ENCODE data around the gene TULP4.
"Not testable (repeated sequence)": the region's sequence is repeated elsewhere in the genome, so short reads cannot be mapped to it uniquely, and the experiment has no call there.

TULP4 gene

GRCh38 chr6:158468666-158469065 is 156.4 kb downstream of the TULP4 start:
- Histone ChIP-seq H2BK12ac (ENCODE audit: low read length in 2 of 2) (no peak overlapping the region), H2BK15ac (ENCODE audit: low read depth, poor library complexity, severe bottlenecking) (no peak overlapping the region), H3K23ac (ENCODE audit: low read length in 2 of 2) (no peak overlapping the region), H3K36me3 (ENCODE audit: control insufficient read depth in 1 of 2, insufficient read depth in 2 of 2, low read depth in 1 of 2, low read length in 2 of 2) (peaks cover 10 to 24% of the 10 kb centered on the region in 2 experiments), H3K4me3 (ENCODE audit: insufficient read depth in 1 of 2, low read depth in 1 of 2, low read length in 2 of 2) (no peak overlapping the region), H2BK5ac (ENCODE audit: low read depth, low read length, poor library complexity, severe bottlenecking) (no peak overlapping the region), H3K4me1 (ENCODE audit: control insufficient read depth, insufficient read depth, low read depth, low read length) (peaks cover 1% of the 10 kb centered on the region), H3K9ac (ENCODE audit: low read length) (no peak overlapping the region), H3K27me3 (ENCODE audit: control insufficient read depth in 1 of 2, insufficient read depth in 1 of 2, low read length in 2 of 2) (no peaks in the 10 kb centered on the region), H3K79me1 (replicated peaks; ENCODE audit: low read length, poor library complexity, severe bottlenecking) (peaks cover 6% of the 10 kb centered on the region), H2AFZ (ENCODE audit: low read depth, low read length) (no peak overlapping the region), H3K4me2 (ENCODE audit: low read length, poor library complexity, severe bottlenecking) (no peak overlapping the region), H3K9me3 (ENCODE audit: control insufficient read depth, low read length) (no peaks in the 10 kb centered on the region), H4K91ac (ENCODE audit: low read length) (no peak overlapping the region), H3K18ac (ENCODE audit: low read depth in 1 of 2, low read length in 2 of 2) (no peak overlapping the region), H2BK120ac (ENCODE audit: low read depth, low read length) (no peak overlapping the region), H4K8ac (ENCODE audit: low read length) (no peak overlapping the region), H3K4ac (ENCODE audit: low read depth in 1 of 2, low read length in 2 of 2) (no peak overlapping the region), H3K27ac (ENCODE audit: low read length, poor library complexity, severe bottlenecking) (no peak overlapping the region), H2AK5ac (ENCODE audit: low read length, severe bottlenecking) (no peak overlapping the region), H3K14ac (ENCODE audit: low read length in 2 of 2) (no peak overlapping the region)
- DNase-seq: no peak
- WGBS: 85% methylated on average over 6 of the region's 6 CpGs

GRCh38 chr6:158470023-158470422 is 157.8 kb downstream of the TULP4 start:
- 98% methylated on average over 13 of the region's 18 CpGs for WGBS
- H4K91ac ChIP-seq (ENCODE audit: low read length); H2AK5ac ChIP-seq (ENCODE audit: low read length, severe bottlenecking); DNase-seq; H3K9ac ChIP-seq (ENCODE audit: low read length); H3K4me2 ChIP-seq (ENCODE audit: low read length, poor library complexity, severe bottlenecking); H3K27ac ChIP-seq (ENCODE audit: low read length, poor library complexity, severe bottlenecking); H4K8ac ChIP-seq (ENCODE audit: low read length); H2BK5ac ChIP-seq (ENCODE audit: low read depth, low read length, poor library complexity, severe bottlenecking); H2BK120ac ChIP-seq (ENCODE audit: low read depth, low read length); H3K18ac ChIP-seq (ENCODE audit: low read depth in 1 of 2, low read length in 2 of 2); H3K9me3 ChIP-seq (ENCODE audit: control insufficient read depth, low read length); H3K79me1 ChIP-seq (replicated peaks; ENCODE audit: low read length, poor library complexity, severe bottlenecking); H2BK12ac ChIP-seq (ENCODE audit: low read length in 2 of 2); H3K23ac ChIP-seq (ENCODE audit: low read length in 2 of 2); H3K14ac ChIP-seq (ENCODE audit: low read length in 2 of 2); H3K4me3 ChIP-seq (ENCODE audit: insufficient read depth in 1 of 2, low read depth in 1 of 2, low read length in 2 of 2); H3K4ac ChIP-seq (ENCODE audit: low read depth in 1 of 2, low read length in 2 of 2); H3K4me1 ChIP-seq (ENCODE audit: control insufficient read depth, insufficient read depth, low read depth, low read length); H2BK15ac ChIP-seq (ENCODE audit: low read depth, poor library complexity, severe bottlenecking); H2AFZ ChIP-seq (ENCODE audit: low read depth, low read length); H3K27me3 ChIP-seq (ENCODE audit: control insufficient read depth in 1 of 2, insufficient read depth in 1 of 2, low read length in 2 of 2): not testable (repeated sequence)
- H3K36me3 ChIP-seq (ENCODE audit: control insufficient read depth in 1 of 2, insufficient read depth in 2 of 2, low read depth in 1 of 2, low read length in 2 of 2): peaks cover 6 to 18% of the 10 kb centered on the region in 2 experiments

- H3K4ac ChIP-seq (ENCODE audit: low read depth in 1 of 2, low read length in 2 of 2): no peak overlapping the region
- no peak overlapping the region for H2AK5ac ChIP-seq (ENCODE audit: low read length, severe bottlenecking)
- 97% methylated on average over 3 of the region's 3 CpGs for WGBS
- no peaks in the 10 kb centered on the region for H3K9me3 ChIP-seq (ENCODE audit: control insufficient read depth, low read length)
- H3K27me3 ChIP-seq (ENCODE audit: control insufficient read depth in 1 of 2, insufficient read depth in 1 of 2, low read length in 2 of 2): no peaks in the 10 kb centered on the region
- no peak overlapping the region for H2BK120ac ChIP-seq (ENCODE audit: low read depth, low read length)
- H2BK12ac ChIP-seq (ENCODE audit: low read length in 2 of 2): no peak overlapping the region
- no peak overlapping the region for H4K91ac ChIP-seq (ENCODE audit: low read length)
- H3K4me3 ChIP-seq (ENCODE audit: insufficient read depth in 1 of 2, low read depth in 1 of 2, low read length in 2 of 2): no peak overlapping the region
- no peak overlapping the region for H2BK15ac ChIP-seq (ENCODE audit: low read depth, poor library complexity, severe bottlenecking)
- no peak overlapping the region for H3K27ac ChIP-seq (ENCODE audit: low read length, poor library complexity, severe bottlenecking)
- H3K23ac ChIP-seq (ENCODE audit: low read length in 2 of 2): no peak overlapping the region
- H3K4me1 ChIP-seq (ENCODE audit: control insufficient read depth, insufficient read depth, low read depth, low read length): peaks cover 10% of the 10 kb centered on the region
- peaks cover 6 to 18% of the 10 kb centered on the region in 2 experiments for H3K36me3 ChIP-seq (ENCODE audit: control insufficient read depth in 1 of 2, insufficient read depth in 2 of 2, low read depth in 1 of 2, low read length in 2 of 2)
- H3K14ac ChIP-seq (ENCODE audit: low read length in 2 of 2): no peak overlapping the region
- peaks cover 4% of the 10 kb centered on the region for H3K79me1 ChIP-seq (replicated peaks; ENCODE audit: low read length, poor library complexity, severe bottlenecking)
- H3K18ac ChIP-seq (ENCODE audit: low read depth in 1 of 2, low read length in 2 of 2): no peak overlapping the region
- H2BK5ac ChIP-seq (ENCODE audit: low read depth, low read length, poor library complexity, severe bottlenecking): no peak overlapping the region
- H2AFZ ChIP-seq (ENCODE audit: low read depth, low read length): no peak overlapping the region
- H4K8ac ChIP-seq (ENCODE audit: low read length): no peak overlapping the region
- DNase-seq: no peak
- H3K4me2 ChIP-seq (ENCODE audit: low read length, poor library complexity, severe bottlenecking): no peak overlapping the region
- H3K9ac ChIP-seq (ENCODE audit: low read length): no peak overlapping the region
These were observed 159.1 kb downstream of the TULP4 start for GRCh38 chr6:158471339-158471738.

GRCh38 chr6:158472447-158472846 is 160.2 kb downstream of the TULP4 start:
- Histone ChIP-seq H3K4me1 (ENCODE audit: control insufficient read depth, insufficient read depth, low read depth, low read length) (peaks cover 11% of the 10 kb centered on the region), H2AFZ (ENCODE audit: low read depth, low read length) (no peak overlapping the region), H2AK5ac (ENCODE audit: low read length, severe bottlenecking) (no peak overlapping the region), H3K23ac (ENCODE audit: low read length in 2 of 2) (no peak overlapping the region), H3K27ac (ENCODE audit: low read length, poor library complexity, severe bottlenecking) (no peak overlapping the region), H3K9me3 (ENCODE audit: control insufficient read depth, low read length) (no peaks in the 10 kb centered on the region), H3K79me1 (replicated peaks; ENCODE audit: low read length, poor library complexity, severe bottlenecking) (peaks cover 4% of the 10 kb centered on the region), H4K91ac (ENCODE audit: low read length) (no peak overlapping the region), H3K4me3 (ENCODE audit: insufficient read depth in 1 of 2, low read depth in 1 of 2, low read length in 2 of 2) (no peak overlapping the region), H2BK12ac (ENCODE audit: low read length in 2 of 2) (no peak overlapping the region), H3K14ac (ENCODE audit: low read length in 2 of 2) (no peak overlapping the region), H3K18ac (ENCODE audit: low read depth in 1 of 2, low read length in 2 of 2) (no peak overlapping the region), H3K27me3 (ENCODE audit: control insufficient read depth in 1 of 2, insufficient read depth in 1 of 2, low read length in 2 of 2) (no peaks in the 10 kb centered on the region), H2BK120ac (ENCODE audit: low read depth, low read length) (no peak overlapping the region), H3K4ac (ENCODE audit: low read depth in 1 of 2, low read length in 2 of 2) (no peak overlapping the region), H2BK5ac (ENCODE audit: low read depth, low read length, poor library complexity, severe bottlenecking) (no peak overlapping the region), H3K36me3 (ENCODE audit: control insufficient read depth in 1 of 2, insufficient read depth in 2 of 2, low read depth in 1 of 2, low read length in 2 of 2) (peaks cover 6 to 20% of the 10 kb centered on the region in 2 experiments), H3K4me2 (ENCODE audit: low read length, poor library complexity, severe bottlenecking) (no peak overlapping the region), H4K8ac (ENCODE audit: low read length) (no peak overlapping the region), H3K9ac (ENCODE audit: low read length) (no peak overlapping the region), H2BK15ac (ENCODE audit: low read depth, poor library complexity, severe bottlenecking) (no peak overlapping the region)
- no peak for DNase-seq
- WGBS: 84% methylated on average over 4 of the region's 5 CpGs
